Activated T-cell treated with anti-CD3 and anti-CD28 coated beads, Interleukin-2, amount 50 U/mL, for 24 hours (primary cell): ENCODE measurements around the gene RPTN.

Source experiments
- DNase-seq: peaks from one replicate; pipeline ENCODE4 v3.0.0-alpha.2; 2020
- H3K27ac Mint-ChIP-seq: 2 replicates; pipeline ENCODE4 v1.8.0; 2020; ENCODE audit warnings: mild to moderate bottlenecking, mixed read lengths
- H3K27me3 Mint-ChIP-seq: 2 replicates; pipeline ENCODE4 v1.8.0; 2020; ENCODE audit warnings: mixed read lengths
- H3K36me3 Mint-ChIP-seq: 2 replicates; pipeline ENCODE4 v1.8.0; 2020; ENCODE audit warnings: low read depth, mixed read lengths
- H3K4me1 Mint-ChIP-seq: 2 replicates; pipeline ENCODE4 v1.8.0; 2020; ENCODE audit warnings: low read depth, mixed read lengths
- H3K4me3 Mint-ChIP-seq: 2 replicates; pipeline ENCODE4 v1.8.0; 2020; ENCODE audit warnings: mild to moderate bottlenecking, moderate library complexity, mixed read lengths
- H3K9me3 Mint-ChIP-seq: 2 replicates; pipeline ENCODE4 v1.8.0; 2020; ENCODE audit warnings: mixed read lengths

RPTN gene

GRCh38 chr1:152170287-152170905, 11.4 kb upstream of the RPTN start:
- peaks cover 7% of the 10 kb centered on the region for H3K4me1 Mint-ChIP-seq
- peaks cover 3% of the 10 kb centered on the region for H3K27me3 Mint-ChIP-seq
- H3K36me3 Mint-ChIP-seq = no peaks in the 10 kb centered on the region
- DNase-seq = no peak
- no peaks in the 10 kb centered on the region for H3K9me3 Mint-ChIP-seq
- H3K4me3 Mint-ChIP-seq = no peak overlapping the region
- H3K27ac Mint-ChIP-seq = no peak overlapping the region

GRCh38 chr1:152169366-152170025, 10.5 kb upstream of the RPTN start:
- DNase-seq = no peak
- no peaks in the 10 kb centered on the region for H3K27me3 Mint-ChIP-seq
- H3K4me1 Mint-ChIP-seq = peaks cover 8% of the 10 kb centered on the region
- H3K9me3 Mint-ChIP-seq = no peaks in the 10 kb centered on the region
- H3K36me3 Mint-ChIP-seq = no peaks in the 10 kb centered on the region
- H3K27ac Mint-ChIP-seq = no peak overlapping the region
- no peak overlapping the region for H3K4me3 Mint-ChIP-seq

GRCh38 chr1:152168535-152168868, 9.5 kb upstream of the RPTN start:
- no peaks in the 10 kb centered on the region for H3K36me3 Mint-ChIP-seq
- peaks cover 8% of the 10 kb centered on the region for H3K4me1 Mint-ChIP-seq
- H3K9me3 Mint-ChIP-seq = no peaks in the 10 kb centered on the region
- H3K27ac Mint-ChIP-seq = no peak overlapping the region
- no peak for DNase-seq
- H3K27me3 Mint-ChIP-seq = peaks cover 4% of the 10 kb centered on the region
- no peak overlapping the region for H3K4me3 Mint-ChIP-seq

- H3K4me1 Mint-ChIP-seq = peaks cover 8% of the 10 kb centered on the region
- H3K36me3 Mint-ChIP-seq = no peaks in the 10 kb centered on the region
- no peaks in the 10 kb centered on the region for H3K9me3 Mint-ChIP-seq
- no peak for DNase-seq
- H3K4me3 Mint-ChIP-seq = no peak overlapping the region
- no peak overlapping the region for H3K27ac Mint-ChIP-seq
- H3K27me3 Mint-ChIP-seq = peaks cover 9% of the 10 kb centered on the region
Observed at GRCh38 chr1:152167835-152168534, 9.0 kb upstream of the RPTN start.

- H3K36me3 Mint-ChIP-seq = no peaks in the 10 kb centered on the region
- DNase-seq = no peak
- H3K4me3 Mint-ChIP-seq = no peak overlapping the region
- peaks cover 8% of the 10 kb centered on the region for H3K4me1 Mint-ChIP-seq
- H3K27me3 Mint-ChIP-seq = peaks cover 9% of the 10 kb centered on the region
- no peaks in the 10 kb centered on the region for H3K9me3 Mint-ChIP-seq
- no peak overlapping the region for H3K27ac Mint-ChIP-seq
Observed at GRCh38 chr1:152166966-152167365, 7.9 kb upstream of the RPTN start.

- Mint-ChIP-seq H3K36me3 (no peaks in the 10 kb centered on the region), H3K9me3 (no peaks in the 10 kb centered on the region), H3K27ac (no peak overlapping the region), H3K4me1 (peaks cover 8% of the 10 kb centered on the region), H3K4me3 (no peak overlapping the region), H3K27me3 (peaks cover 9% of the 10 kb centered on the region)
- no peak for DNase-seq
Observed at GRCh38 chr1:152165286-152166077, 6.5 kb upstream of the RPTN start.

- no peak for DNase-seq
- no peak overlapping the region for H3K4me3 Mint-ChIP-seq
- peaks cover 9% of the 10 kb centered on the region for H3K27me3 Mint-ChIP-seq
- peaks cover 8% of the 10 kb centered on the region for H3K4me1 Mint-ChIP-seq
- H3K36me3 Mint-ChIP-seq = no peaks in the 10 kb centered on the region
- H3K9me3 Mint-ChIP-seq = no peaks in the 10 kb centered on the region
- no peak overlapping the region for H3K27ac Mint-ChIP-seq
Observed at GRCh38 chr1:152164517-152165136, 5.6 kb upstream of the RPTN start.

- Mint-ChIP-seq H3K4me1 (peaks cover 8% of the 10 kb centered on the region), H3K4me3 (no peak overlapping the region), H3K27ac (no peak overlapping the region), H3K9me3 (no peaks in the 10 kb centered on the region), H3K27me3 (peaks cover 9% of the 10 kb centered on the region), H3K36me3 (no peaks in the 10 kb centered on the region)
- DNase-seq = no peak
Observed at GRCh38 chr1:152162792-152163463, 3.9 kb upstream of the RPTN start.

- no peak overlapping the region for H3K27ac Mint-ChIP-seq
- no peak for DNase-seq
- H3K4me3 Mint-ChIP-seq = no peak overlapping the region
- no peaks in the 10 kb centered on the region for H3K36me3 Mint-ChIP-seq
- peaks cover 3% of the 10 kb centered on the region for H3K4me1 Mint-ChIP-seq
- peaks cover 9% of the 10 kb centered on the region for H3K27me3 Mint-ChIP-seq
- H3K9me3 Mint-ChIP-seq = no peaks in the 10 kb centered on the region
Observed at GRCh38 chr1:152160576-152160975, 1.5 kb upstream of the RPTN start.

GRCh38 chr1:152153996-152154395, 5.0 kb downstream of the RPTN start:
- Mint-ChIP-seq H3K27ac (no peak overlapping the region), H3K4me3 (no peak overlapping the region), H3K27me3 (peaks cover 21% of the 10 kb centered on the region), H3K4me1 (peaks cover 8% of the 10 kb centered on the region), H3K36me3 (no peaks in the 10 kb centered on the region), H3K9me3 (peaks cover 2% of the 10 kb centered on the region)
- DNase-seq = no peak

GRCh38 chr1:152151646-152152045, 7.4 kb downstream of the RPTN start:
- Mint-ChIP-seq H3K27me3 (peaks cover 29% of the 10 kb centered on the region), H3K4me1 (peaks cover 8% of the 10 kb centered on the region), H3K4me3 (no peak overlapping the region), H3K36me3 (no peaks in the 10 kb centered on the region), H3K27ac (no peak overlapping the region), H3K9me3 (peaks cover 15% of the 10 kb centered on the region)
- no peak for DNase-seq

GRCh38 chr1:152148981-152149380, 10.0 kb downstream of the RPTN start:
- DNase-seq = no peak
- H3K9me3 Mint-ChIP-seq = peaks cover 17% of the 10 kb centered on the region
- H3K4me3 Mint-ChIP-seq = no peak overlapping the region
- no peaks in the 10 kb centered on the region for H3K36me3 Mint-ChIP-seq
- no peak overlapping the region for H3K27ac Mint-ChIP-seq
- H3K27me3 Mint-ChIP-seq = peaks cover 46% of the 10 kb centered on the region
- peaks cover 3% of the 10 kb centered on the region for H3K4me1 Mint-ChIP-seq

GRCh38 chr1:152148051-152148450, 11.0 kb downstream of the RPTN start:
- DNase-seq = no peak
- H3K27ac Mint-ChIP-seq = no peak overlapping the region

GRCh38 chr1:152145769-152146168, 13.3 kb downstream of the RPTN start:
- peaks cover 17% of the 10 kb centered on the region for H3K9me3 Mint-ChIP-seq
- H3K27ac Mint-ChIP-seq = no peak overlapping the region
- DNase-seq = no peak
- H3K4me1 Mint-ChIP-seq = peaks cover 9% of the 10 kb centered on the region
- H3K36me3 Mint-ChIP-seq = no peaks in the 10 kb centered on the region
- peaks cover 50% of the 10 kb centered on the region for H3K27me3 Mint-ChIP-seq
- no peak overlapping the region for H3K4me3 Mint-ChIP-seq

More at GRCh38 chr1:152148051-152148450, 11.0 kb downstream of the RPTN start:
- Mint-ChIP-seq H3K36me3 (no peaks in the 10 kb centered on the region), H3K9me3 (peaks cover 17% of the 10 kb centered on the region), H3K4me3 (no peak overlapping the region), H3K4me1 (peaks cover 8% of the 10 kb centered on the region), H3K27me3 (peaks cover 53% of the 10 kb centered on the region)
